Stimulated activated naive CD4-positive, alpha-beta T cell treated with Interleukin-2 at 50 U/mL for 16 hours (primary cell): Measurements from ENCODE around the gene RAD50.
"Not testable (repeated sequence)": the region's sequence is repeated elsewhere in the genome, so short reads cannot be mapped to it uniquely, and the experiment has no call there.

Experiments used
- DNase-seq: peaks from one replicate; lab custom pipeline; 2025; lab: John Stamatoyannopoulos, UW

Gene RAD50

GRCh38 chr5:132633587-132633986, 76.8 kb downstream of the RAD50 start:
- DNase-seq = not testable (repeated sequence)

DNA sequence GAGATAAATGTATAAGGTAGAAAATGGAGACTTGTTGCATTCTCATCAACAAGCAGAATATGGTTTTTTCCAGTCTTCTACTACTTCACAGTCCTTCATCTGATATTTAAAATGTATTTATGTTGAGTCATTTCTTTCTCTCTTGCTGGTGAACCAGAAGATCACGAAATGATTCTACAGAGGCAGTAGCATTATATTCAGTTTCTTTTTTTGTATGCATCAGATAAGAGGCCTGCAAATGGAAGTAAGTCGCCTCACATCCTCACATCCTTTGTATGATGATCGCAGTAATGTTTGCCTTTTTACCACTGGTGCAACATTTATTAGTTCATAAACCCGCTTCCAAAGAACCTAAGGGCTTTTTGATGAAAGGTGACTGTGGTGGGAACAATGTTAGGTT, 79.1 kb downstream of the RAD50 start:
- DNase-seq = no peak

- no peak for DNase-seq
These were observed 80.5 kb downstream of the RAD50 start for GRCh38 chr5:132637241-132637640.

DNA sequence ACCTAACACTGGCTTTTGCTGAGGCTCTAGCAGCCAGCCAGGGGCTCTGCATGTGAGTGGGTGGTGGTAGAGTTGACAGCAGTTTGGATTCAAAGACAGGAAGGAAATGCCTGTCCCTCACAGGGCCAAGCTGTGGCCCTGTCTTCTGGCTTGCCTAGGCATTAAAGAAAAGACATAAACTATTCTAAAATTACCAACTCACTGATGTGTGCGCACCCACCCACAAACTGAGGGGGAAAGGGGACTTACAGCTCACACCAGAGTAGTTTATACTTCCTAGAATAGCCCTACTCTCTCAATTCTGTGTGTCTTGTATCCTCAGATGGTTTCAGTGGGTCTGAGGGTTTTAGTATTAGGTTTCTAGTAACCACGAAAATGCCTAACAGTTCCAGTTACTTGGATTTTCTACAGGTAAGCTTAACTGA, 82.9 kb downstream of the RAD50 start:
- no peak for DNase-seq

- no peak for DNase-seq
These were observed 83.8 kb downstream of the RAD50 start for GRCh38 chr5:132640613-132641012.

DNA sequence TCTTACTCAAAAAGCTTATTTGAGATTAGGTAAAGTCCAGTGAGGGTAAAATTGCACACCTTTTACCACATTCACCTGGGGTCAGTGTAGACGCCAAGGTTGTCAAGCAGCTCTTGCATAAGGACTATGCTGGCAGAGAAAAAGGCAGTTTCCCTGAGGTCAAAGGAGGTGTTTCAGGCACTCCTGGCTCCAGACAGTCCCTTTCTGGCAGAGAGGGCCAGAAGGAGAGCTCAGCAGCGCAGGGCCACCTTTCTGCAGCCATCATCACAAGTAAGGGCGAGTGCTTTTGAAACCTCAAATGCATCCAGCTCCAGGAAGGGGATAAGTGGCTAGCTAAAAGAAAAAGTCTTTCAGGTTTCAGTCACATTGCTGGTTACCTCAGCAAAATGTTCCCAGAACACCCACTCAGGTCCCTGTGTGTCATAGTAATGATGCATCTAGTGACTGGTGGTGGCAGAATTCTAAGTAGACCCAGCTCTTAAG, 84.5 kb downstream of the RAD50 start:
- peak; percentile 44 for DNase-seq

- DNase-seq = no peak
These were observed 85.1 kb downstream of the RAD50 start for GRCh38 chr5:132641841-132642240.

- no peak for DNase-seq
These were observed 87.4 kb downstream of the RAD50 start for GRCh38 chr5:132644177-132644576.

GRCh38 chr5:132646583-132647266, 89.9 kb downstream of the RAD50 start:
- no peak for DNase-seq

DNA sequence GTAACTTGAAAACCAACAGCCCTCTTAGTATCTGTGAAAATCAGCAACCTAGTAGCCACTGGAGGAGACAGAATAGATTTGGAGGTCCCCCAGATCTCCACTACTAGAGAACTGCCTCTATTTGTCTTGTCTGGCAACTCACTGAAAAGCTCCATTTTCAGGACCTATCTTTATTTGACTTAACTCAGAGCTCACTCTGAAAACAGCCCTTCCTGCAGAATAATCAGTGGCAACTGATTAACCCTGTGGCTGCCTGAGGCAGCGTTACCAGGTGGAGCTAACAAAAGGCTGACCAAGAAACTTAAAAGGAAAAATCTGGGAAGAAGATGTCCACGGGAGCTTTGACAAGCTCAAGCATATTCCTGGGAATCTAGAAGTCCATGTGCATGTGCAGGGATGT, 90.7 kb downstream of the RAD50 start:
- no peak for DNase-seq

- DNase-seq = no peak
These were observed 91.6 kb downstream of the RAD50 start for GRCh38 chr5:132648355-132648754.

DNA sequence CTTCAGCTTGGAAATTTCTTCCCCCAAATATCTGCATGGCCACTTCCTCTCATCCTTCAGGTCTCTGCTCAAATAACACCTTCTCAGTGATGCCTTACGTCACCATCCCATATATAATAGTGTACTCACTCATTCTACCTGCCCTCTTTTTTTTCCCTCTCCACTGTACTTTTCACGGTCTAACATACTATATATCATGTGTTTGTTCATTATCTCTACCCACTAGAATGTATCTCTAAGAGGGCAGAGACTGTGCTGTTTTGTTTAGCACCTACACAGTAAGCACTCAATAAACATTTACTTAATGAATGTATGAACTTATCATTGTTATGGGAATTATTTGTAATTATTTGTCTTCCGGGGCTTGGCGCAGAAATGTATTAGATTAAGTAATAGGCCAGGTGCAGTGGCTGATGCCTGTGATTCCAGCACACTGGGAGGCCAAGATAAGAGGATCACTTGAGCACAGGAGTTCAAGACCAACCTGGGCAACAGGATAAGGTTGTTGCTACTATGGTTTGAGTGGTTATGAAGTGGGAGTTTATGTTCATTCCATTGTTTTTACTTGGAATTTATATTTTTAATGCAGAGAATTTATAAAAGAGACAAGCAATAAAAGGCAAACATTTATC, 95.2 kb downstream of the RAD50 start:
- DNase-seq = no peak

GRCh38 chr5:132653716-132654115, 96.9 kb downstream of the RAD50 start:
- no peak for DNase-seq

DNA sequence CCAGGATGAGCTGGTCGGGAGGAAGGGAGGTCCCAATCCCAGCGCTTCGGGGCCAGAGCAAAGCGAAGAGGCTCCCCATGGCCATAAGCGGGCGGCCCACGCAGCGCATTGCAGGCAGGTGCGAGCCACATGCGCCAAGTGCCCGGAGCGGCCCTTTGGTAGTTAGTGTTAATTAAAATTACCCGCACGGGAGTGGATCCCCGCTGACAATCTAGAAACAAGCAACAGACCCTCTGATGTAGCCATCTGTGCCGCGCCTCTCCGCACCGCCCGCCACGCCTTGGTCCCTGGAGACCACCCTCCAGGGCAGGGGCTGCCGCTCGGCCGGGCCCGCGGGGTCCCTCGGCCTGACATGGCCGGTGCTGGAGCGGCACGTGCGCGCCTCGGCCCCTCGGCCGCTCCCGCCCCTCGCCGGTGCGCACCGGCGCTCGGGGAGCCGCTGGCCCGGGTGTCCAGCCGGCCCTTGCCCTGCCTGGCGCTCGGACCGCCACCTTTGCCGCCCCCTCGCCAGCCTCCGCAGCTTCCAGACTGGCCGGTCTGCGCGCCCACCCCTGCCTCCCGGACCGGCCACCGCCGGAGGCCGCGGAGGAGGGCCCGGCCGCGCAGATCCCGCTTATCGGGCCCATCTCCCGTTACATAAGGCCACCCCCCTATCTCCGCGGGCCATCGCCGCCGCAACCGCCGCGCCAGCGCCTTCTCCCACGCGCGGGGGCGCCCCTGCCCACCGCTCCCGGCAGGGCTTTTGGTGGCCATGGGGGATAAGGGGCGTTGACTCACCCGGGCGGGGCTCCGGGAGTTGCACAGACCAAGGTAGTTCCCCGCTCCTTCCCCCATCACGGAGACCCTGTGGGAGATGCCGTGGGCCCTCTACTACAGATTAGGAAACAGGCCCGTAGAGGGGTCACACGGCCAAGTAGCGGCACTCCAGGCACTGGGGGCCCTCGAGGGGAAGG, 99.3 kb downstream of the RAD50 start:
- peak; percentile 18 for DNase-seq

- DNase-seq = no peak
These were observed 100.1 kb downstream of the RAD50 start for GRCh38 chr5:132656774-132657355.

GRCh38 chr5:132657676-132658380, 101.1 kb downstream of the RAD50 start, which contains the start of gene IL13:
Gene IL13 (plus strand): TSS chr5:132658173. CDS start chr5:132658187, 14 bp downstream.
- no peak for DNase-seq

DNA sequence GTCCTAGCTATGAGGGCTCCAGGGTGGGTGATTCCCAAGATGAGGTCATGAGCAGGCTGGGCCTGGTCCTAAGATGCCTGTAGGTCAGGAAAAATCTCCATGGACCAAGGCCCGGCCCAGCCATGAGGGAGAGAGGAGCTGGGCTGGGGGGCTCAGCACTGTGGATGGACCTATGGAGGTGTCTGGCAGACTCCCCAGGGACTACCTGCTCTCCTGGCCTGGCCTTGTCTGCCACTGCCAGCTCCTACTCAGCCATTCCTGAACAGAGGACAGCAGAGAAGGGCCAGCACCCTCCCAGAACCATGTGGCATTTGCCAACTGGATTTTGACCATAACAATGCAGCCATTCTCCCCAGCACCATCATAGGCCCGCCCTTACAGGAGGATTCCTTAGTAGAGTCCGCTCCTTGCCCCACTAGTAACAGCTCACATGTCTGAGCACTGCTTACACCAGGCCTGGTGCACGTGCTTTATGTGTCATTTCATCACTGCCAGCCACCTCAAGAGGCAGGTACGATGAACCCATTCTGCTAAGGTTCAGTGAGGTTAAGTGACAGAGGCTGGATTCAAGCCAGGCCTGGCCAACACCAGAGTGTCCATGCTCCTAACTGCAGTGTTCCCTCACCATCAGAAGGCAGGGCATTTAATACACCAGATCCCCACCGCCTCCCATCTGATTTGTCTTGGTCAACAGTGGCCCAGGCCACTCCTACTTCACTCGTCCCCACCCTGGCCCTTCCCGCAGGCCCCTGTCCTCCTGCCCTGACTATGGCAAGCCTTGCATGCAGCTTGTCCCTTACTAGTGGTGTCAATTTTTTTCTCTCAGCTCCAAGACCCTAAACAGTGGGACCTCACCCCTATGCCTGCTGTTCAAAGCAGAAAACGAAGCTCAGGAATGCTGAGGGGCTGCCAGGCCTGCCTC, 101.9 kb downstream of the RAD50 start:
- no peak for DNase-seq

- DNase-seq = no peak
These were observed 103.1 kb downstream of the RAD50 start for GRCh38 chr5:132659598-132660493.
